Endothelial cell of umbilical vein (primary cell): Measurements from ENCODE around the gene RWDD4. TPM values are rescaled to one million over a fixed set of nuclear protein-coding genes. Genes with fewer than 3 reads are reported as not detected.
"Not testable (repeated sequence)": the region's sequence is repeated elsewhere in the genome, so short reads cannot be mapped to it uniquely, and the experiment has no call there.

Experiments used
- BruUV-seq: library from RNA; stranded (reverse); fragments of 400-500 nt; replicated peaks from 2 replicates; lab custom pipeline; 2021; lab: Mats Ljungman, UMichigan
- CTCF ChIA-PET: fragments of 300-600, 350-600 bp; sonication (Branson Sonifier 250); formaldehyde crosslinking; loops from one replicate; lab custom pipeline; 2021; ENCODE audit warnings: antibody characterized with exemption, inconsistent platforms; lab: Charles Lee
- POLR2A ChIA-PET: fragments of 300-600, 350-600 bp; sonication (Branson Sonifier 250); formaldehyde crosslinking; loops from one replicate; lab custom pipeline; 2021; ENCODE audit warnings: antibody characterized with exemption, inconsistent platforms; lab: Charles Lee
- DNase-seq: peaks from one replicate; pipeline ENCODE4 v3.0.0-alpha.2; 2011; ENCODE audit warnings: low read depth, low spot score
- FAIRE-seq: peaks from 2 replicates; lab custom pipeline; 2011; peaks lifted over from hg19 to GRCh38; lab: Jason Lieb, UNC
- H2AFZ ChIP-seq: 2 replicates; pipeline ENCODE4 v1.6.0; 2012; ENCODE audit warnings: low read depth, low read length, control low read depth, inconsistent platforms
- H3K27ac ChIP-seq: 2 replicates; pipeline ENCODE4 v1.5.1; 2011; ENCODE audit warnings: low read depth, mild to moderate bottlenecking, control low read depth, low read length, moderate library complexity; ENCODE audit not compliant: insufficient read depth
- H3K27me3 ChIP-seq, 2 experiments: 2 replicates each; pipeline versions ENCODE4 v1.6.0 to v1.6.1; 2011; ENCODE audit warnings: low read length in 2 of 2, mixed read lengths in 1 of 2; ENCODE audit not compliant: control insufficient read depth in 2 of 2, insufficient read depth in 2 of 2
- H3K36me3 ChIP-seq, 2 experiments: 2 replicates in 1 of 2; 3 replicates in 1 of 2; pipeline ENCODE4 v1.5.1; 2011; ENCODE audit warnings: low read length in 2 of 2, mild to moderate bottlenecking in 1 of 2, moderate library complexity in 1 of 2; ENCODE audit not compliant: control insufficient read depth in 2 of 2, insufficient read depth in 2 of 2; ENCODE audit errors: extremely low read depth in 1 of 2
- H3K4me1 ChIP-seq: 3 replicates; pipeline ENCODE4 v1.5.1; 2011; ENCODE audit warnings: mild to moderate bottlenecking, low read length; ENCODE audit not compliant: control insufficient read depth, insufficient read depth; ENCODE audit errors: extremely low read depth
- H3K4me2 ChIP-seq: 2 replicates; pipeline ENCODE4 v1.6.1; 2011; ENCODE audit warnings: low read length, control low read depth, mixed read lengths; ENCODE audit not compliant: insufficient read depth
- H3K4me3 ChIP-seq, 3 experiments: fragments of 200-600 bp in 1 of 3; sonication (generic), shearing (Covaris generic) in 1 of 3; replicated peaks in 1 of 3; 2 replicates each; pipeline ENCODE4 v1.5.1; 2011 to 2016; ENCODE audit warnings: control low read depth in 3 of 3, low read length in 3 of 3, mild to moderate bottlenecking in 2 of 3, inconsistent platforms in 1 of 3, low read depth in 1 of 3, moderate library complexity in 1 of 3; ENCODE audit not compliant: insufficient read depth in 1 of 3
- H3K79me2 ChIP-seq: 2 replicates; pipeline ENCODE4 v1.6.0; 2012; ENCODE audit warnings: low read length, inconsistent platforms; ENCODE audit not compliant: control insufficient read depth, insufficient read depth
- H3K9ac ChIP-seq: replicated peaks from 2 replicates; pipeline ENCODE3; 2011; ENCODE audit warnings: low read length, control low read depth; ENCODE audit not compliant: insufficient read depth; ENCODE audit errors: extremely low read depth
- H3K9me1 ChIP-seq: replicated peaks from 3 replicates; pipeline ENCODE4 v1.6.0; 2011; ENCODE audit warnings: mild to moderate bottlenecking, low read length; ENCODE audit not compliant: control insufficient read depth, insufficient read depth; ENCODE audit errors: extremely low read depth
- H3K9me3 ChIP-seq: replicated peaks from 2 replicates; pipeline ENCODE4 v1.5.1; 2012; ENCODE audit warnings: low read length, inconsistent platforms; ENCODE audit not compliant: control insufficient read depth, insufficient read depth
- H4K20me1 ChIP-seq: replicated peaks from 2 replicates; pipeline ENCODE3; 2011; ENCODE audit warnings: mild to moderate bottlenecking, low read length; ENCODE audit not compliant: control insufficient read depth, insufficient read depth; ENCODE audit errors: extremely low read depth
- EZH2 ChIP-seq: IDR thresholded peaks from 2 replicates; pipeline ENCODE4 v1.6.1; 2012; ENCODE audit warnings: borderline replicate concordance, low read depth, mild to moderate bottlenecking, moderate library complexity, low read length, inconsistent platforms; ENCODE audit not compliant: severe bottlenecking
- FOS ChIP-seq: IDR thresholded peaks from 2 replicates; pipeline ENCODE4 v1.6.1; 2011; ENCODE audit warnings: mild to moderate bottlenecking, low read length, moderate library complexity, borderline replicate concordance; ENCODE audit not compliant: insufficient read depth
- GATA2 ChIP-seq: IDR thresholded peaks from 2 replicates; pipeline ENCODE4 v1.7.0; 2011; ENCODE audit warnings: low read depth, mild to moderate bottlenecking, moderate library complexity, mixed read lengths, low read length; ENCODE audit not compliant: insufficient read length, insufficient read depth
- JUN ChIP-seq: IDR thresholded peaks from 2 replicates; pipeline ENCODE4 v1.6.1; 2011; ENCODE audit warnings: borderline replicate concordance, low read depth; ENCODE audit not compliant: insufficient read length, insufficient read depth
- MAX ChIP-seq: IDR thresholded peaks from 2 replicates; pipeline ENCODE4 v1.6.1; 2011; ENCODE audit not compliant: insufficient read depth, insufficient read length
- MYC ChIP-seq: IDR thresholded peaks from one replicate; pipeline ENCODE4 v1.6.1; 2011; ENCODE audit warnings: mild to moderate bottlenecking, low read depth, low read length
- POLR2A ChIP-seq: IDR thresholded peaks from 2 replicates; pipeline ENCODE4 v1.6.1; 2012; ENCODE audit warnings: low read depth, mild to moderate bottlenecking, control low read depth, low read length
- POLR2AphosphoS5 ChIP-seq: IDR thresholded peaks from 2 replicates; pipeline ENCODE4 v1.6.1; 2012; ENCODE audit warnings: low read depth, mild to moderate bottlenecking, control low read depth, low read length, moderate library complexity; ENCODE audit not compliant: insufficient read depth
- dilution Hi-C: fragments of 300-500 bp; cut with MboI; formaldehyde crosslinking; loops from one replicate; pipeline ENCODE4 v1.15.0; 2019; ENCODE audit warnings: low sequenced_read_pairs; ENCODE audit not compliant: extremely low pct_ligation_motif_present
- intact Hi-C: fragments of 100-400 bp; cut with micrococcal nuclease; formaldehyde crosslinking; loops from one replicate; pipeline ENCODE4 v1.10.0; 2022
- polyA plus RNA-seq, 4 experiments: library from polyadenylated mRNA; depleted of rRNA in 3 of 4; stranded (reverse) in 3 of 4; unstranded in 1 of 4; fragments of >200 nt; gene quantifications; 2 replicates each; pipeline versions ENCODE4 v1.2.1 to v1.2.3, GENCODE V29; 2011 to 2012; ENCODE audit warnings: missing spikeins in 1 of 4
- total RNA-seq: library from RNA; stranded (reverse); gene quantifications from 2 replicates; pipeline ENCODE4 v1.2.3, GENCODE V29; 2021
- TF ChIP-seq, protein P1 (sequence below), 2 donors: IDR thresholded peaks; 1 replicate in 1 of 2; 2 replicates in 1 of 2; pipeline ENCODE4 v1.5.1; 2011; ENCODE audit warnings: low read length in 2 of 2, mild to moderate bottlenecking in 2 of 2, moderate library complexity in 2 of 2, control low read depth in 1 of 2, inconsistent platforms in 1 of 2, low read depth in 1 of 2; ENCODE audit not compliant: insufficient read depth in 1 of 2; ENCODE audit errors: extremely low read depth in 1 of 2

Gene RWDD4
- total and polyA plus RNA-seq, 2 donors (not counting 3 experiments of a cell fraction or from before 2014, with no cell fraction given): 4.9 to 16.6 TPM

GRCh38 chr4:183627979-183628588 is 30.9 kb downstream of the RWDD4 start:
- Histone ChIP-seq H3K4me3 (no peak overlapping the region), H3K27me3 (no peaks in the 10 kb centered on the region), H3K4me1 (no peaks in the 10 kb centered on the region), H3K9me3 (no peaks in the 10 kb centered on the region), H3K9me1 (no peaks in the 10 kb centered on the region), H4K20me1 (no peaks in the 10 kb centered on the region), H3K4me2 (no peak overlapping the region), H3K9ac (no peak overlapping the region), H3K79me2 (no peaks in the 10 kb centered on the region), H3K36me3 (no peaks in the 10 kb centered on the region), H2AFZ (no peak overlapping the region), H3K27ac (no peak overlapping the region)
- no peak for DNase-seq
- no TSS peak for BruUV-seq
- CTCF ChIA-PET: no interaction called here
- dilution Hi-C loops: no loop called here
- POLR2A ChIA-PET: no interaction called here
- FAIRE-seq: no peak
- intact Hi-C loops: no loop called here
- no peak for TF ChIP-seq POLR2A
- TF ChIP-seq GATA2: no peak
- TF ChIP-seq EZH2: no peak
- TF ChIP-seq MAX: no peak
- no peak for TF ChIP-seq MYC
- no peak for TF ChIP-seq FOS
- no peak for TF ChIP-seq POLR2AphosphoS5
- TF ChIP-seq JUN: no peak
- TF ChIP-seq, protein P1, sequence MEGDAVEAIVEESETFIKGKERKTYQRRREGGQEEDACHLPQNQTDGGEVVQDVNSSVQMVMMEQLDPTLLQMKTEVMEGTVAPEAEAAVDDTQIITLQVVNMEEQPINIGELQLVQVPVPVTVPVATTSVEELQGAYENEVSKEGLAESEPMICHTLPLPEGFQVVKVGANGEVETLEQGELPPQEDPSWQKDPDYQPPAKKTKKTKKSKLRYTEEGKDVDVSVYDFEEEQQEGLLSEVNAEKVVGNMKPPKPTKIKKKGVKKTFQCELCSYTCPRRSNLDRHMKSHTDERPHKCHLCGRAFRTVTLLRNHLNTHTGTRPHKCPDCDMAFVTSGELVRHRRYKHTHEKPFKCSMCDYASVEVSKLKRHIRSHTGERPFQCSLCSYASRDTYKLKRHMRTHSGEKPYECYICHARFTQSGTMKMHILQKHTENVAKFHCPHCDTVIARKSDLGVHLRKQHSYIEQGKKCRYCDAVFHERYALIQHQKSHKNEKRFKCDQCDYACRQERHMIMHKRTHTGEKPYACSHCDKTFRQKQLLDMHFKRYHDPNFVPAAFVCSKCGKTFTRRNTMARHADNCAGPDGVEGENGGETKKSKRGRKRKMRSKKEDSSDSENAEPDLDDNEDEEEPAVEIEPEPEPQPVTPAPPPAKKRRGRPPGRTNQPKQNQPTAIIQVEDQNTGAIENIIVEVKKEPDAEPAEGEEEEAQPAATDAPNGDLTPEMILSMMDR (IDR thresholded peaks at IDR 0.05; ENCODE audit: extremely low read depth in 1 of 2, insufficient read depth in 1 of 2, low read depth in 1 of 2, low read length in 2 of 2): no peak

GRCh38 chr4:183627286-183627685 is 31.7 kb downstream of the RWDD4 start:
- H3K36me3 ChIP-seq, H3K4me1 ChIP-seq, H3K4me3 ChIP-seq, H3K79me2 ChIP-seq, intact Hi-C loops, H4K20me1 ChIP-seq, BruUV-seq, H3K9me1 ChIP-seq, H3K9me3 ChIP-seq, H2AFZ ChIP-seq, DNase-seq, CTCF ChIA-PET, FAIRE-seq, H3K27me3 ChIP-seq, POLR2A ChIA-PET, dilution Hi-C loops, H3K4me2 ChIP-seq, H3K27ac ChIP-seq, H3K9ac ChIP-seq: not testable (repeated sequence)
